RCC 7860 (cell line): ENCODE data around the gene FBRSL1.

ENCODE experiments used
- DNase-seq: peaks from one replicate; pipeline ENCODE4 v3.0.0-alpha.2; 2015; ENCODE audit warnings: low spot score
- FAIRE-seq: peaks from 2 replicates; lab custom pipeline; 2012; peaks lifted over from hg19 to GRCh38; lab: Jason Lieb, UNC

The FBRSL1 gene

GRCh38 chr12:132550014-132550802, 60.3 kb downstream of the FBRSL1 start:
- FAIRE-seq: no peak
- DNase-seq: no peak

DNA sequence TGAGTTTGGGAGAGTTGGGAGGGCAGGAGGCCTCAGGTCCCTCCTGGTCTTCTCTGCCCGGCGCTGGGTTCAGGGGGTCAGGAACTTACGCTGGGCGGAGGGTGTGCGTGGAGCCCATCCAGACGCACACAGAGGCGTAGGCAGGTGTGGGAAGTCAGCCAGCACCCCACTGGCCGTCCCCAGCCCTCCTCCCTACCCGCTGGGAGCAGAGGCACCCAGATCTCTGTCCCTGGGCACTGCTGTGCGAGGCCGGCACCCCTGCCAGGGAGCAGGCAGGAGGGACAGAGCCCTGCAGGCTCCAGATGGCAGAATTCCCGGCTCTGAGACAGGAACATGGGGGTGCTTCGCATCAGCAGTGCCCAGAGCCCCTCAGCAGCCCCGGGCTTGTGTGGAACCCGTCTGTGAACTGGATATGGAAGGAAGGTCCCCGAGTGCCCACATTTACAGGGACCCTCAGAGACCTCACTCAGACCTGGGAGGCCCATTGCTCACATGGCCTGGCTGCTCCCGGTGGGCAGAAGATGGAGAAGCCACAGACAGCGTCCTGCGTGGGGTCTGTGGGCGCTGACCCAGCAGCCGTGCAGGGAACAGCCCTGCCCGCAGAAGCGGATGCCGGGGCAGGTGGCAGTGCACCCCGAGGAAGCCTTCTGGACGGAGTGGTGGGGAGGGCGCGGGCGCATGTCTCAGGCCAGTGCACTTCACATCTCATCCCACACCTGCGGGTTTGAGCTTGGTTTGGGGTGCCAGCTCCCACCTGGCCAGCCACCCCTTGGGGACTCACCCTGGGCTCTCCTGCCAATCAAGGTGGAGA, 61.1 kb downstream of the FBRSL1 start:
- no peak for DNase-seq
- no peak for FAIRE-seq

- FAIRE-seq: no peak
- no peak for DNase-seq
Observed at GRCh38 chr12:132551641-132552031, 61.7 kb downstream of the FBRSL1 start.

DNA sequence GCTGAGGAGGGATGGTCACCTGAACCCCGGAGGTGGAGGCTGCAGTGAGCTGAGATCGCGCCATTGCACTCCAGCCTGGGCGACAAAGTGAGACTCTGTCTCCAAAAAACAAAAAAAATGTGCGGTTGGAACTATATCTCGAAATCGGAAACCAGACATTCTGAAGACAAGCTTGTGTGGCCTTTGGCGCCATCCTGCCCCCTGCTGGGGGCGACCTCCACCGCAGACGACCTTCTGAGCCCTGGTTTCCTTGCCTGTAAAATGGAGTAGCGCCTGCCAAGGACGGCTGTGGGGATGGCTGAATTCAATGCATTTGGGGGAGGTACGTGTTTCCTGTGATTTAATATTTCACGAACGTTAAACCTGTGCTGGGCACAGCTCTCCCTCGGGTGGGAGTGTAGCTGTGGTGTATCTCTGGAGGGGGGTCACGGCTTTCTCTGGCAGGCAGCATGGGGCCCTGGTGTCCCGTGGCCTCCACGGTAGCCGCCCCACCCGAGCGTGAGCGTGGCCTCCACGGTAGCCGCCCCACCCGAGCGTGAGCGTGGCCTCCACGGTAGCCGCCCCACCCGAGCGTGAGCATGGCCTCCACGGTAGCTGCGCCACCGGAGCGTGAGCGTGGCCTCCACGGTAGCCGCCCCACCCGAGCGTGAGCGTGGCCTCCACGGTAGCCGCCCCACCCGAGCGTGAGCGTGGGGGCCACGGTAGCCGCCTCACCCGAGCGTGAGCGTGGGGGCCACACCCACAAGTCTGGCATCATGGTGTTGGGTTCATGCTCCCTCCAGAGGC, 65.1 kb downstream of the FBRSL1 start:
- no peak for FAIRE-seq
- no peak for DNase-seq

DNA sequence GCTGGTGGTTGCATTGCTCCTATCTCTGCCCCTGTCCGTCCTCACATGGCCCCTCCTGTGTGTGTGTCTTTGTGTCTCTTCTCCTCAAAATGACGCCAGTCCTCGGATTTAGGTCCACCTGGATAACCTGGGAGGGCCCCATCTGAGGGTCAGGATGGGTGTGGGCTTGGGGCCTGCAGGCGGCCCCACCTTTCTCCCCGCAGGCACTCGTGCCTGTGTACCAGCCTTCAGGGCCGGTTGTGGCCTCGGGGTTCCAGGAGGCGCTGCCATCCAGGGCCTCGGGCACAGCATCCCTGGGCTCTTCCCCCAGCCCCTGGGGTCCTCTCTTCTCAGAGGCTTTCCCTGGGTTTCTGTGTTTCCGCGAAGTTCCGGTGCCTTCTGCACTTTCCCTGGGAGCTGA, 65.7 kb downstream of the FBRSL1 start:
- DNase-seq (no peak), FAIRE-seq (no peak)

DNA sequence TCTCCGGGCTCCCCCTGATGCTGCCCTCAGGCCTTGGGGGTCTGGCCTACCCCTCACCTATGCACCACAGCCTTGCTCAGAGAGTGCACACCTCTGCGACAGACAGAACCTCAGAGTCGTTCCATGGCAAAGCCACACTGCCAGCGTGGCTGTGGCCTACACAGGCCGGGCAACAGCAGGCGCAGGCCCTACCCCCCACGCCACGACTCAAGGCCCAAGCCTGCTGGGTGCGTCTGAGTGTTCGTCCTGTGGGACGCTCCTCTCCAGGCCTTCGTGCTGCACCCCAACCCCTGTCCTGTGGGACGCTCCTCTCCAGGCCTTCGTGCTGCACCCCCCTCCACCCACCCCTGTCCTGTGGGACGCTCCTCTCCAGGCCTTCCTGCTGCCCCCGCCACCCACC, 66.3 kb downstream of the FBRSL1 start:
- DNase-seq: no peak
- no peak for FAIRE-seq

DNA sequence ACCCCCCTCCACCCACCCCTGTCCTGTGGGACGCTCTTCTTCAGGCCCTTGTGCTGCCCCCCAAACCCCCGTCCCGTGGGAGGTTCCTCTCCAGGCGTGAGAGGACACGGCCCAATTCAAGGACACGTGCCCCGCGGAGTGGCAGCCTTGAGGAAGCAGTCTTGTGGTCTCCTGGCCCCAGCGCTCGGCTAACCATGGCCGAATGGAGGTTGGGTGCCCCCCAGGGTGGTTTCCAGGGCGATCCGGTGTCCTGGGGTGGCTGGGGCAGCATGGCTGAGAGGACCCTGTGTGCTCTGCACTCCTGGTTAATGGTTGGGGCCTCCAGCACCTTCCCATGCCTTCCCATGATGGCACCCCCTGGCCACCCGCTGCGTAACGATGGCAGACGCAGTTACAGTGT, 66.8 kb downstream of the FBRSL1 start:
- FAIRE-seq (no peak), DNase-seq (no peak)

GRCh38 chr12:132557291-132558015, 67.5 kb downstream of the FBRSL1 start:
- no peak for DNase-seq

DNA sequence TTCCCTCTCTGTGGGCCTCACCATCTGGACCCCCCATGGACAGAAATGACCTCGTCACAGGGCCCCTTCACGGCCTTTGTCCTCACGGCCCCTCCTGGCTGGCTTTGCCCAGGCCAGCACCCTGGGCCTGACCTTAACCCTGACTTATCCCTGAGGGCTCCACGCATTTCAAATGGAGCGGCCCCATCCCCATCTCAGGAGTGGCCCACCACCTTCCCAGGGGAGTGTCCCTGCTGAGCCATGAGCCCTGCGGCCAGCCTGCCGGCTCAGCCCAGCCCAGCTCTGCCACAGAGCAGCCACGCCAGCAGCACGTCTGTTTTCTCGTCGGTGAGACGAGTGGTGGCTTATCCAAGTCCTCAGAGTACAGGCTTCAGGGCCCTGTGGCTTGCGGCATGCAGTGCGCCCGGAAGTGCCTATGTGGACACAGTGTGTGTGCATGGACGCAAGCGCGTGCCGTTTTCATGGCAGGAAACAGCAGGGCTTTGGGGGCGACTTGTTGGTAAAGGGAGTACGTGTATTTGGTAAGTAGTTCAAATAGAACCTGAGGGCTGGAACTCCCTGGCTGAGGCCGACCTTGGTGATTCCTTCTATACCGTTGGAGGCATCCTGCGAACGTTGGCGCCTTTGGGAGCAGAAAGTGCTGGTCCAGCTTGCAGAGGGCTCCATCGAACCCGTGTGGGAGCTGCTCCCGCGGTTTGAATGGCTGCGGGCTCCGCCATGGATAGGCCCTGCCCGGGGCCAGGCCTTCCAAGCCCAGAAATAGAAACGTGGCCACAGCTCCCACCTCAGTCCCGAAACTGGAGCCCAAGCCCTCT, 68.3 kb downstream of the FBRSL1 start:
- no peak for FAIRE-seq
- no peak for DNase-seq

More at GRCh38 chr12:132557291-132558015, 67.5 kb downstream of the FBRSL1 start:
- FAIRE-seq: no peak

- FAIRE-seq (peak; percentile 78), DNase-seq (peak; percentile 75)
Observed at GRCh38 chr12:132558861-132559623, 69.1 kb downstream of the FBRSL1 start.

GRCh38 chr12:132559652-132560363, 69.9 kb downstream of the FBRSL1 start:
- no peak for FAIRE-seq
- peak; percentile 8 for DNase-seq

- FAIRE-seq (no peak), DNase-seq (no peak)
Observed at GRCh38 chr12:132560364-132560613, 70.3 kb downstream of the FBRSL1 start.

DNA sequence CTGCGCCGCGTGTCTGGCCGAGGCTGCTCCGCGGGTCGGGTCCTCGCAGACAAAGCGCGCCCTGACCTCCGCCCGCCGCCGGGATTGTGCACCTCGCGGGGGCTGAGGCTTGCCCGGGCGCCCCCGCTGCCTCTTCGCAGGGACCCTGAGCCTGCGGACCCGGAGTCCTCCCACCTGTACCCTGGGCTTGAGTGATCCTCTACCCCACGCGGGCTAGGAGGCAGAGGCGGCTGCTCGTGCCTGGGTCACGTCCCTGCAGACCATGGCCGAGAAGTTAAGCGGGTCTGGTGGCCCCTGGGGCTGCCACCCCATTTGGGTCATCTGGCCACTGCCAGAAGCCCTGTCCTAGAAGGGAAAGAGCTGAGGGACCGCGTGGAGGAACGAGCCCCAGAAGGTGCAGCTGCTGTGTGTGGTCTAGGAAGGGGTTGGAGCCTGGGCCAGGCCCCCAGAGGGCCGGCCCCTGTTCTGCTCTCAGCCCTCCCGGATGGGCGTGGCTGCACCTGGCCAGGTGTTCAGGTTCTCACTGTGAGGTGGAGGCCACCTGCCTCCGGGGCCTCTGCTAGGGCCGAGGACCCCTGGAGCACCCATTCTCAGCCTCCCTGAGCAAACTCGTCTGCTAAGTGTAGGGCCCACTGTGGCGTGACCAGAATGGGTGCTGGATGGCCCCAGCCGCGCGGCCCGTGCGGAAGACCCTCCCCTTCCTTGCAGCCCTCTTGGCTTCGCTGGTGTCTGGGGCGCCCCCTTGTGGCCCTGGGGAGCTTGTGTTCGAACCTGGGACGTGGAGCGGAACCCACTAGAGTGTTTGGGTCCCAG, 70.9 kb downstream of the FBRSL1 start:
- peak; percentile 45 for DNase-seq
- no peak for FAIRE-seq
